ENCODE results near the gene MYO5A.
A peak's percentile ranks its signal among the peaks of the same experiment; 100 is the strongest.

Gene MYO5A

DNA sequence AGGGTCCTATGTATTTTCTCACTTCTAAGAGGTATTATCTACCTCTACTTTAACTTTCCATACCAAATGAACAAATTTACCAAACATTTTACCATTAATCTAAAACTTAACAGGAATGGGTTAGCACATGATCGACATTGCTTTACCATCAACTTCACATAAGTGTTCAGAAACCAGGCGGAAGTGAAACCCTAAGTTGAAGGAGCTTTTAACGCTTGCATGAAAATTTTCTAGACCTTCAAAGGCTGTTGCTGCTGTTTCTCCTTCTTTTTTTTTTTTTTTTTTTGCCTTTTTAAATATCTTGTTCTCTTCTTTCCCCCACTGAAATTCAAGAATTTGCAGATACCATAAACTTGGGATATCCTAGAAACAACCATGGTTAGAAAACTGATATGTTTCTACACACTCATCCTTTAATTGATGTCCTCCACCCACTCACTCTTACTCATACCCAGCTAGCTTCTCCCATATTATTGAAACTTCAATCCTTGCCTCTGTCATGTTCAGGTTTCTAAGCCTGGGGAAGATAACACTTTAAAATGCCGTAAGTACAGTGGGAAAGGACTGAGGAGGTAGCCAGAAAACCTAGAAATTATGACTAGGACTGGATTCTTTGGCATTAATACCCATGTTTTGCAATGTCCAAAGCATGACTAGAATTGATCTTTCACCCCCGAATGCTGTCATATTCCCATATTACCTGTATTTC is 24.7 kb downstream of the MYO5A start:
- H3K4me3 ChIP-seq (ENCODE audit: low read depth, low read length) = no peak overlapping the region
- no peak for TF ChIP-seq CTCF (IDR thresholded peaks at IDR 0.05; ENCODE audit: low read depth, low read length)
- no peak for TF ChIP-seq POLR2A (IDR thresholded peaks at IDR 0.05; ENCODE audit: extremely low read depth, insufficient read length)
- no peak for TF ChIP-seq MYC (IDR thresholded peaks at IDR 0.05; ENCODE audit: low read depth, low read length)
- TF ChIP-seq MAX (IDR thresholded peaks at IDR 0.05; ENCODE audit: low read depth, low read length) = no peak
- no peak for DNase-seq (ENCODE audit: low read depth)

GRCh38 chr15:52502608-52503007 is 26.1 kb downstream of the MYO5A start:
- no peak overlapping the region for H3K4me3 ChIP-seq (ENCODE audit: low read depth, low read length)
- no peak for DNase-seq (ENCODE audit: low read depth)
- TF ChIP-seq MAX (IDR thresholded peaks at IDR 0.05; ENCODE audit: low read depth, low read length) (no peak), CTCF (IDR thresholded peaks at IDR 0.05; ENCODE audit: low read depth, low read length) (no peak), POLR2A (IDR thresholded peaks at IDR 0.05; ENCODE audit: extremely low read depth, insufficient read length) (no peak), MYC (IDR thresholded peaks at IDR 0.05; ENCODE audit: low read depth, low read length) (no peak)

DNA sequence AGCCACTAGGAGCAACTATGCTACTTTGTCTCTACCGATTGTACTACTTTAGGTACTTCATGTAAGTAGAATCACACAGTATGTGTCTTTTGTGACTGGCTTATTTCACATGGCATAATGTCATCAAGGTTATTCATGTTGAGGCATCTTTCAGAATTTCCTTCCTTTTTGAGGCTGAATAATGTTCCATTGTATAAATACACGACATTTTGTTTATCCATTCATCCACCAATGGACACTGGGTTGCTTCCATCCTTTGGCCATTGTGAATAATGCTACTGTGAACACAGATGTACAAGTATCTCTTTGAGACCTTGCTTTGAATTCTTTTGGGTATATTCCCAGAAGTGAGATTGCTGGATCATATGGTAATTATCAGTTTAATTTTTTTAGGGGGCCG is 29.2 kb downstream of the MYO5A start:
- no peak overlapping the region for H3K4me3 ChIP-seq (ENCODE audit: low read depth, low read length)
- DNase-seq (ENCODE audit: low read depth) = no peak
- TF ChIP-seq MAX (IDR thresholded peaks at IDR 0.05; ENCODE audit: low read depth, low read length) (no peak), MYC (IDR thresholded peaks at IDR 0.05; ENCODE audit: low read depth, low read length) (no peak), CTCF (IDR thresholded peaks at IDR 0.05; ENCODE audit: low read depth, low read length) (no peak), POLR2A (IDR thresholded peaks at IDR 0.05; ENCODE audit: extremely low read depth, insufficient read length) (no peak)

DNA sequence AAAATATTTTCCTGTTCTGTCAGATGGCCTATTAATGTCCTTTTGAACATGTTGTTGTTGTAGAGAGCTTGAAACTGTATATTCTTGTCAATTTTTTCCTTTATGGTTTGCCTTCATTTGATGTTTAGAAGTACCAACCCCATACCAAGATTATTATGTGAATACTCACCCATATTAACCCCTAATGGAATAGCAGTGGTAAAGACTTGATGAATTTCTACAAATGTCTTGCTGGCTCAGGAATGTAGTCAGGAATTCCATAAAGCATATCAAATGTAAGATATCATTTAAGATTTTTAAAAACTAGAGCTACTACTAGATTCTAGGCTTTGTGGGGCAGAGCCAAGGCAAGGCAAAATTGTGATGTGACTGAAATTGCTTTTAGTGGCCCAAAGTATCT is 30.0 kb downstream of the MYO5A start:
- H3K4me3 ChIP-seq (ENCODE audit: low read depth, low read length) = no peak overlapping the region
- DNase-seq (ENCODE audit: low read depth) = no peak
- TF ChIP-seq MAX (IDR thresholded peaks at IDR 0.05; ENCODE audit: low read depth, low read length) (no peak), MYC (IDR thresholded peaks at IDR 0.05; ENCODE audit: low read depth, low read length) (no peak), CTCF (IDR thresholded peaks at IDR 0.05; ENCODE audit: low read depth, low read length) (no peak)

GRCh38 chr15:52496776-52497470 is 31.8 kb downstream of the MYO5A start:
- H3K4me3 ChIP-seq (ENCODE audit: low read depth, low read length) = no peak overlapping the region
- no peak for TF ChIP-seq MAX (IDR thresholded peaks at IDR 0.05; ENCODE audit: low read depth, low read length)
- DNase-seq (ENCODE audit: low read depth) = peak; percentile 75

DNA sequence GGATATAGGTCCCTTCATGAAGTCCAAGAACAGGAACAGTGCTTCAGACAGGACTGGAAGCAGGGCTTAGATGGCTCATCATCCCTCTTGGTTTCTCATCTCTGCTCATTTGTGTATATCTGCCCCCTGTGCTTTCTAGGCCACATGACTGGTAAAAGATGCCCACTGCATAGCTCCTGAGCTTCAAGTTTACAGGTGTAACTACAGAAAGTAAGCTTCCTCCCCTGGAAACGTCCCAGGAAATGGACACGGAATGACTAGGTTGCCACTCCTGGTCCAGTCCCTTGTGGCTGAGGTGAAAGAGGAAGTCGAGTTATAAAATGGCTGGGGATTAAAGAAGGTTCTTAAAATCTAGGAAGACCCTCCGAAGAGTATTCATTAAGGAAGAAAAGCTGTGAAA is 32.5 kb downstream of the MYO5A start:
- no peak overlapping the region for H3K4me3 ChIP-seq (ENCODE audit: low read depth, low read length)
- TF ChIP-seq POLR2A (IDR thresholded peaks at IDR 0.05; ENCODE audit: extremely low read depth, insufficient read length) = no peak
- no peak for TF ChIP-seq MYC (IDR thresholded peaks at IDR 0.05; ENCODE audit: low read depth, low read length)
- TF ChIP-seq CTCF (IDR thresholded peaks at IDR 0.05; ENCODE audit: low read depth, low read length) = no peak
- no peak for TF ChIP-seq MAX (IDR thresholded peaks at IDR 0.05; ENCODE audit: low read depth, low read length)
- DNase-seq (ENCODE audit: low read depth) = peak; percentile 5

Measured in NB4 (cell line).